ENCODE results near the gene YPEL1. TPM values are rescaled to one million over a fixed set of nuclear protein-coding genes. Genes with fewer than 3 reads are reported as not detected.

Gene YPEL1
- total RNA-seq, 4 donors from 2014 or later: 2.9 to 9.0 (median 4.6) TPM; not detected in 1

- intact Hi-C loops (cut with DNase I; ENCODE audit: low total_unique reads): no loop called here
- H3K27me3 ChIP-seq: no peaks in the 10 kb centered on the region
- no peak overlapping the region for H3K27ac ChIP-seq
- no peaks in the 10 kb centered on the region for H3K4me1 ChIP-seq
- peaks cover 0 to 24% (median 6%) of the 10 kb centered on the region in 4 donors for H3K36me3 ChIP-seq
- no peaks in the 10 kb centered on the region for H3K9me3 ChIP-seq
- 92% methylated on average over 6 of the region's 6 CpGs; no CpG with 5 or more reads in 1 of the 2 donors for WGBS, 2 donors (ENCODE audit: low coverage in 1 of 2)
- DNase-seq: no peak
- H3K4me3 ChIP-seq: no peak overlapping the region
- in situ Hi-C loops (cut with MboI; ENCODE audit: low pct_ligation_motif_present in 1 of 4, low pct_unique_long_range_greater_than_20kb in 1 of 4, low sequenced_read_pairs in 3 of 4): no loop called here
- TF ChIP-seq POLR2A (IDR thresholded peaks at IDR 0.05): no peak
- no peak for TF ChIP-seq EP300 (IDR thresholded peaks at IDR 0.05; ENCODE audit: low read depth)
- no peak for TF ChIP-seq CTCF (IDR thresholded peaks at IDR 0.05)
- no peak for TF ChIP-seq POLR2AphosphoS5 (IDR thresholded peaks at IDR 0.05)
Observed at GRCh38 chr22:21696115-21696514, 39.5 kb downstream of the YPEL1 start.

- no peak overlapping the region for H3K27ac ChIP-seq
- TF ChIP-seq POLR2AphosphoS5 (IDR thresholded peaks at IDR 0.05): no peak
- no peak for TF ChIP-seq POLR2A (IDR thresholded peaks at IDR 0.05)
- TF ChIP-seq CTCF (IDR thresholded peaks at IDR 0.05): no peak
- no peak overlapping the region for H3K4me3 ChIP-seq
- H3K4me1 ChIP-seq: no peaks in the 10 kb centered on the region
- peaks cover 0 to 24% (median 6%) of the 10 kb centered on the region in 4 donors for H3K36me3 ChIP-seq
- H3K9me3 ChIP-seq: no peaks in the 10 kb centered on the region
- WGBS, 2 donors (ENCODE audit: low coverage in 1 of 2): 77% methylated on average over 6 of the region's 6 CpGs; no CpG with 5 or more reads in 1 of the 2 donors
- intact Hi-C loops (cut with DNase I; ENCODE audit: low total_unique reads) (no loop called here), in situ Hi-C loops (cut with MboI; ENCODE audit: low pct_ligation_motif_present in 1 of 4, low pct_unique_long_range_greater_than_20kb in 1 of 4, low sequenced_read_pairs in 3 of 4) (no loop called here)
- DNase-seq: no peak
- H3K27me3 ChIP-seq: no peaks in the 10 kb centered on the region
Observed at GRCh38 chr22:21695430-21696085, 40.0 kb downstream of the YPEL1 start.

- no peaks in the 10 kb centered on the region for H3K4me1 ChIP-seq
- in situ Hi-C loops (cut with MboI; ENCODE audit: low pct_ligation_motif_present in 1 of 4, low pct_unique_long_range_greater_than_20kb in 1 of 4, low sequenced_read_pairs in 3 of 4) (no loop called here), intact Hi-C loops (cut with DNase I; ENCODE audit: low total_unique reads) (no loop called here)
- TF ChIP-seq POLR2AphosphoS5 (IDR thresholded peaks at IDR 0.05): no peak
- TF ChIP-seq POLR2A (IDR thresholded peaks at IDR 0.05): no peak
- no peak for TF ChIP-seq CTCF (IDR thresholded peaks at IDR 0.05)
- TF ChIP-seq EP300 (IDR thresholded peaks at IDR 0.05; ENCODE audit: low read depth): no peak
- H3K9me3 ChIP-seq: no peaks in the 10 kb centered on the region
- no peak overlapping the region for H3K4me3 ChIP-seq
- H3K27ac ChIP-seq: no peak overlapping the region
- no peak for DNase-seq
- H3K27me3 ChIP-seq: no peaks in the 10 kb centered on the region
- H3K36me3 ChIP-seq: peaks cover 0 to 31% (median 6%) of the 10 kb centered on the region in 4 donors
- 84% methylated on average over 16 of the region's 20 CpGs; no CpG with 5 or more reads in 1 of the 2 donors for WGBS, 2 donors (ENCODE audit: low coverage in 1 of 2)
Observed at GRCh38 chr22:21694795-21695429, 40.7 kb downstream of the YPEL1 start.

- 67 to 89% methylated on average over 2 to 14 of the region's 14 CpGs for WGBS, 2 donors (ENCODE audit: low coverage in 1 of 2)
- TF ChIP-seq POLR2A (IDR thresholded peaks at IDR 0.05) (no peak), EP300 (IDR thresholded peaks at IDR 0.05; ENCODE audit: low read depth) (no peak), CTCF (IDR thresholded peaks at IDR 0.05) (no peak), POLR2AphosphoS5 (IDR thresholded peaks at IDR 0.05) (no peak)
Observed at GRCh38 chr22:21694394-21694793, 41.2 kb downstream of the YPEL1 start.

More at GRCh38 chr22:21694394-21694793, 41.2 kb downstream of the YPEL1 start:
- in situ Hi-C loops (cut with MboI; ENCODE audit: low pct_ligation_motif_present in 1 of 4, low pct_unique_long_range_greater_than_20kb in 1 of 4, low sequenced_read_pairs in 3 of 4): no loop called here
- Histone ChIP-seq H3K27ac (no peak overlapping the region), H3K27me3 (no peaks in the 10 kb centered on the region), H3K4me3 (no peak overlapping the region), H3K9me3 (no peaks in the 10 kb centered on the region), H3K36me3 (peaks cover 0 to 36% (median 6%) of the 10 kb centered on the region in 4 donors), H3K4me1 (no peaks in the 10 kb centered on the region)
- no peak for DNase-seq
- intact Hi-C loops (cut with DNase I; ENCODE audit: low total_unique reads): no loop called here
